ENCODE measurements around the gene NLRP6. TPM values are rescaled to one million over a fixed set of nuclear protein-coding genes. Genes with fewer than 3 reads are reported as not detected.
"Not testable (repeated sequence)": the region's sequence is repeated elsewhere in the genome, so short reads cannot be mapped to it uniquely, and the experiment has no call there.

NLRP6 gene
- total RNA-seq, 3 donors from 2014 or later (not counting 1 experiment from before 2014, with no cell fraction given): 1.7 to 3.0 (median 2.3) TPM

DNA sequence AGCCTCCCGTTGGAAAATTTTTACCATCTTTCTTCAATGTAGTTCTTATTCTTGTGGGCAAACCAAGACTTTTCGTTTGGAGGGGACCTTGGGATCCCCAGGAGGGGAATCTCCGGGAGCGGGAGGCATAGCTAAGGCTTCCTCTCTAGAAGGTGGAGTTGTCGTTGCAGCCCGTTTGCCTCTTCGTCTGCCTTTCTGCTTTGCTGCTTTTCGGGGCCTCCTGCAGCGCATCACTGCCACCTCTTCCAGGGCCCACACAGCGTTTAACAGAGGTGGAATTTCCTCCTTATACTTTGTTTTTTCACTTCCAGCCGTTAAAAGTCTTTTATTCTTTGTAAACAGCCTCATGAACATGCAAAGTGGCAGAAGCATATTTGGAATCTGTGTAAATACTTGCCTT, 45.9 kb downstream of the NLRP6 start:
- 84% methylated on average over 11 of the region's 11 CpGs for WGBS (ENCODE audit: insufficient coverage)
- ATAC-seq (no peak), DNase-seq (no peak)
- Histone ChIP-seq H3K9me3 (ENCODE audit: control insufficient read depth, insufficient read depth, low read length) (no peaks in the 10 kb centered on the region), H3K27me3 (ENCODE audit: control insufficient read depth, insufficient read depth, low read length) (no peaks in the 10 kb centered on the region), H3K36me3 (ENCODE audit: control insufficient read depth, insufficient read depth, low read length) (no peaks in the 10 kb centered on the region), H3K27ac (ENCODE audit: low read length) (no peak overlapping the region), H3K4me3 (ENCODE audit: low read length) (no peak overlapping the region), H3K4me1 (ENCODE audit: control insufficient read depth, insufficient read depth, low read length) (peaks cover 63% of the 10 kb centered on the region)
- TF ChIP-seq CTCF (IDR thresholded peaks at IDR 0.05): no peak
- H3K27ac Mint-ChIP-seq: peak overlapping the region; percentile 19 to 55
- H3K27me3 Mint-ChIP-seq (ENCODE audit: low read depth in 2 of 2): no peaks in the 10 kb centered on the region
- no peak overlapping the region for H3K4me3 Mint-ChIP-seq
- peaks cover 47 to 60% of the 10 kb centered on the region in 2 donors for H3K4me1 Mint-ChIP-seq
- H3K9me3 Mint-ChIP-seq: no peaks in the 10 kb centered on the region
- H3K36me3 Mint-ChIP-seq: no peaks in the 10 kb centered on the region
- intact Hi-C loops (cut with micrococcal nuclease): no loop called here

DNA sequence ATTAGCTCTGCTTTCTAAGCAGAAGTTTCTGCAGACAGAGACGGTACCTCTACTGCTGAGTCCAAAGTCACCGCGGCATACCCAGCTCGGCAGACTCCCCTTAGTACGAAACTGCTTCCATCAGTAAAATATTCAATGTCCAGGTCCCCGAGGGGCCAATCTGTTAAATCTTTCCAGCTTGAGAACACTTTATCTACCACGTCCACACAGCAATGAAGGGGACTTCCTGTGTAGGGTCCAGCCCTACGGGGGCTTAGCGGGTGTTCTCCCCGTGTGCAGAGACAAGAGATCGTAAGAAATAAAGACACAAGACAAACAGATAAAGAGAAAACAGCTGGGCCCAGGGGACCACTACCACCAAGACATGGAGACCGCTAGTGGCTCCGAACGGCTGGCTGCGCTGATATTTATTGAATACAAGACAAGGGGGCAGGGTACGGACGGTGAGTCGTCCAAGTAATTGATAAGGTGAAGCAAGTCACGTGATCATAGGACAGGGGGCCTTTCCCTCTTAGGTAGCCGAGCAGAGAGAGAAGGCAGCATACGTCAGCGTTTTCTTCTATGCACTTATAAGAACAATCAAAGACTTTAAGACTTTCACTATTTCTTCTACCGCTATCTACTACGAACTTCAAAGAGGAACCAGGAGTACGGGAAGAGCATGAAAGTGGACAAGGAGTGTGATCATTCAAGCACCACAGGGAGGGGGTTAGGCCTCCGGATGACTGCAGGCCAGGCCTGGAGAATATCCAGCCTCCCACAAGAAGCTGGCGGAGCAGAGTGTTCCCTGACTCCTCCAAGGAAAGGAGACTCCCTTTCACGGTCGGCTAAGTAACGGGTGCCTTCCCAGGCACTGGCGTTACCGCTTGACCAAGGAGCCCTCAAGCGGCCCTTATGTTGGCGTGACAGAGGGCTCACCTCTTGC, 46.6 kb downstream of the NLRP6 start:
- Mint-ChIP-seq H3K27ac (peak overlapping the region; percentile 19 to 55), H3K4me1 (peaks cover 47 to 61% of the 10 kb centered on the region in 2 donors)
- H3K36me3 Mint-ChIP-seq; DNase-seq; H3K4me3 Mint-ChIP-seq; H3K36me3 ChIP-seq (ENCODE audit: control insufficient read depth, insufficient read depth, low read length); H3K9me3 Mint-ChIP-seq; H3K27me3 Mint-ChIP-seq (ENCODE audit: low read depth in 2 of 2); intact Hi-C loops (cut with micrococcal nuclease); ATAC-seq; H3K27ac ChIP-seq (ENCODE audit: low read length); H3K9me3 ChIP-seq (ENCODE audit: control insufficient read depth, insufficient read depth, low read length); H3K27me3 ChIP-seq (ENCODE audit: control insufficient read depth, insufficient read depth, low read length); H3K4me3 ChIP-seq (ENCODE audit: low read length): not testable (repeated sequence)
- H3K4me1 ChIP-seq (ENCODE audit: control insufficient read depth, insufficient read depth, low read length): peaks cover 64% of the 10 kb centered on the region
- WGBS (ENCODE audit: insufficient coverage): 79% methylated on average over 20 of the region's 34 CpGs

- H3K27me3 Mint-ChIP-seq (ENCODE audit: low read depth in 2 of 2): no peaks in the 10 kb centered on the region
- Histone ChIP-seq H3K36me3 (ENCODE audit: control insufficient read depth, insufficient read depth, low read length) (no peaks in the 10 kb centered on the region), H3K4me1 (ENCODE audit: control insufficient read depth, insufficient read depth, low read length) (peaks cover 64% of the 10 kb centered on the region), H3K27ac (ENCODE audit: low read length) (peak overlapping the region; percentile 89), H3K27me3 (ENCODE audit: control insufficient read depth, insufficient read depth, low read length) (no peaks in the 10 kb centered on the region), H3K4me3 (ENCODE audit: low read length) (no peak overlapping the region), H3K9me3 (ENCODE audit: control insufficient read depth, insufficient read depth, low read length) (no peaks in the 10 kb centered on the region)
- no peak for TF ChIP-seq CTCF (IDR thresholded peaks at IDR 0.05)
- peak overlapping the region; percentile 78 to 94 for H3K27ac Mint-ChIP-seq
- intact Hi-C loops (cut with micrococcal nuclease): loop anchor here (2.0 kb wide), 1 partner anchor 13 kb away; no protein-coding TSS in a partner anchor
- DNase-seq (peak in 1 of 2 donors; percentile 31), ATAC-seq (no peak)
- H3K4me1 Mint-ChIP-seq: peaks cover 48 to 61% of the 10 kb centered on the region in 2 donors
- peak overlapping the region; percentile 59 for H3K4me3 Mint-ChIP-seq
- no peaks in the 10 kb centered on the region for H3K9me3 Mint-ChIP-seq
- WGBS (ENCODE audit: insufficient coverage): 85% methylated on average over 30 of the region's 30 CpGs
- H3K36me3 Mint-ChIP-seq: no peaks in the 10 kb centered on the region
Observed at GRCh38 chr11:325796-326591, 47.8 kb downstream of the NLRP6 start.

GRCh38 chr11:326592-326841, 48.3 kb downstream of the NLRP6 start:
- peak overlapping the region; percentile 59 for H3K4me3 Mint-ChIP-seq
- no peak for TF ChIP-seq CTCF (IDR thresholded peaks at IDR 0.05)
- no peaks in the 10 kb centered on the region for H3K36me3 ChIP-seq (ENCODE audit: control insufficient read depth, insufficient read depth, low read length)
- WGBS (ENCODE audit: insufficient coverage): 42% methylated on average over 6 of the region's 6 CpGs
- H3K27me3 ChIP-seq (ENCODE audit: control insufficient read depth, insufficient read depth, low read length): no peaks in the 10 kb centered on the region
- no peaks in the 10 kb centered on the region for H3K9me3 Mint-ChIP-seq
- peak overlapping the region; percentile 78 to 94 for H3K27ac Mint-ChIP-seq
- peaks cover 52 to 64% of the 10 kb centered on the region in 2 donors for H3K4me1 Mint-ChIP-seq
- H3K27ac ChIP-seq (ENCODE audit: low read length): peak overlapping the region; percentile 89
- intact Hi-C loops (cut with micrococcal nuclease): loop anchor here (2.0 kb wide), 1 partner anchor 14 kb away; no protein-coding TSS in a partner anchor
- DNase-seq (no peak), ATAC-seq (peak in 1 of 3 donors; percentile 1)
- H3K9me3 ChIP-seq (ENCODE audit: control insufficient read depth, insufficient read depth, low read length): no peaks in the 10 kb centered on the region
- peaks cover 68% of the 10 kb centered on the region for H3K4me1 ChIP-seq (ENCODE audit: control insufficient read depth, insufficient read depth, low read length)
- no peaks in the 10 kb centered on the region for H3K36me3 Mint-ChIP-seq
- no peaks in the 10 kb centered on the region for H3K27me3 Mint-ChIP-seq (ENCODE audit: low read depth in 2 of 2)
- peak overlapping the region; percentile 6 for H3K4me3 ChIP-seq (ENCODE audit: low read length)
